CD4-positive, CD25-positive, alpha-beta regulatory T cell (primary cell): ENCODE measurements around the gene FCHO2. TPM values are rescaled to one million over a fixed set of nuclear protein-coding genes. Genes with fewer than 3 reads are reported as not detected.

Experiments
- ATAC-seq, 2 donors: fragments of 150-1000 bp; cut with Tn5 transposase; one replicate each; pipeline ENCODE4 v1.10.0; 2021; ENCODE audit warnings: low read depth in 2 of 2, moderate number of reproducible peaks in 2 of 2, moderate library complexity in 1 of 2
- DNase-seq, 3 donors: peaks; one replicate each; pipeline versions ENCODE4 v3.0.0 to v3.0.0-alpha.2; 2012 to 2022; ENCODE audit warnings: mixed read lengths in 1 of 3
- H3K27ac ChIP-seq: one replicate; pipeline ENCODE4 v1.7.0; 2013; ENCODE audit warnings: mild to moderate bottlenecking, low read length; ENCODE audit not compliant: insufficient read depth, poor library complexity, severe bottlenecking
- H3K27me3 ChIP-seq: one replicate; pipeline ENCODE4 v1.7.0; 2013; ENCODE audit warnings: low read length; ENCODE audit not compliant: control insufficient read depth, insufficient read depth
- H3K36me3 ChIP-seq: one replicate; pipeline ENCODE4 v1.7.0; 2013; ENCODE audit warnings: mild to moderate bottlenecking, low read length, moderate library complexity; ENCODE audit not compliant: control insufficient read depth, insufficient read depth
- H3K4me1 ChIP-seq: 2 replicates; pipeline ENCODE4 v1.7.0; 2013; ENCODE audit warnings: mild to moderate bottlenecking, low read length; ENCODE audit not compliant: insufficient read depth, control insufficient read depth, poor library complexity, severe bottlenecking
- H3K4me3 ChIP-seq: one replicate; pipeline ENCODE4 v1.7.0; 2013; ENCODE audit warnings: low read depth, mild to moderate bottlenecking, low read length, moderate library complexity
- H3K9me3 ChIP-seq, 2 experiments: 1 replicate in 1 of 2; 2 replicates in 1 of 2; pipeline ENCODE4 v1.7.0; 2013; ENCODE audit warnings: low read length in 2 of 2, mild to moderate bottlenecking in 1 of 2, moderate library complexity in 1 of 2; ENCODE audit not compliant: control insufficient read depth in 2 of 2
- H3K27ac Mint-ChIP-seq, 3 donors: one replicate each; pipeline ENCODE4 v1.8.0; 2020 to 2022; ENCODE audit warnings: mild to moderate bottlenecking in 3 of 3, mixed read lengths in 3 of 3, moderate library complexity in 2 of 3
- H3K27me3 Mint-ChIP-seq: one replicate; pipeline ENCODE4 v1.8.0; 2022; ENCODE audit warnings: mild to moderate bottlenecking, mixed read lengths
- H3K36me3 Mint-ChIP-seq: one replicate; pipeline ENCODE4 v1.8.0; 2020; ENCODE audit warnings: mixed read lengths
- H3K4me1 Mint-ChIP-seq, 4 donors: one replicate each; pipeline ENCODE4 v1.8.0; 2020 to 2022; ENCODE audit warnings: mixed read lengths in 4 of 4, mild to moderate bottlenecking in 1 of 4
- H3K4me3 Mint-ChIP-seq, 4 donors: one replicate each; pipeline ENCODE4 v1.8.0; 2020 to 2022; ENCODE audit warnings: mild to moderate bottlenecking in 4 of 4, mixed read lengths in 4 of 4, moderate library complexity in 3 of 4
- H3K9me3 Mint-ChIP-seq, 7 donors: one replicate each; pipeline ENCODE4 v1.8.0; 2020 to 2022; ENCODE audit warnings: mixed read lengths in 7 of 7, mild to moderate bottlenecking in 3 of 7, moderate library complexity in 2 of 7
- polyA plus RNA-seq, 4 donors: library from polyadenylated mRNA; unstranded; fragments of 300-500 nt; fragmentation: Illumina TruSeq; gene quantifications; one replicate each; pipeline ENCODE4 v1.2.3, GENCODE V29; 2021
- total RNA-seq: library from RNA; stranded (reverse); gene quantifications from one replicate; pipeline ENCODE4 v1.2.3, GENCODE V29; 2022

Gene FCHO2
- total and polyA plus RNA-seq, 5 donors from 2014 or later, result 0.52 to 2.2 (median 0.92) TPM

GRCh38 chr5:73100109-73100508 lies 144.3 kb downstream of the FCHO2 start:
- no peak overlapping the region for H3K4me3 ChIP-seq
- Mint-ChIP-seq H3K9me3 (peaks cover 0 to 11% (median 2%) of the 10 kb centered on the region in 7 donors), H3K36me3 (no peaks in the 10 kb centered on the region), H3K27ac (no peak overlapping the region), H3K4me1 (no peaks in the 10 kb centered on the region), H3K27me3 (peaks cover 21% of the 10 kb centered on the region), H3K4me3 (no peak overlapping the region)
- no peak for DNase-seq
- no peaks in the 10 kb centered on the region for H3K9me3 ChIP-seq
- peaks cover 4% of the 10 kb centered on the region for H3K27me3 ChIP-seq
- no peaks in the 10 kb centered on the region for H3K36me3 ChIP-seq
- no peak overlapping the region for H3K27ac ChIP-seq
- ATAC-seq, result no peak
- no peaks in the 10 kb centered on the region for H3K4me1 ChIP-seq

DNA sequence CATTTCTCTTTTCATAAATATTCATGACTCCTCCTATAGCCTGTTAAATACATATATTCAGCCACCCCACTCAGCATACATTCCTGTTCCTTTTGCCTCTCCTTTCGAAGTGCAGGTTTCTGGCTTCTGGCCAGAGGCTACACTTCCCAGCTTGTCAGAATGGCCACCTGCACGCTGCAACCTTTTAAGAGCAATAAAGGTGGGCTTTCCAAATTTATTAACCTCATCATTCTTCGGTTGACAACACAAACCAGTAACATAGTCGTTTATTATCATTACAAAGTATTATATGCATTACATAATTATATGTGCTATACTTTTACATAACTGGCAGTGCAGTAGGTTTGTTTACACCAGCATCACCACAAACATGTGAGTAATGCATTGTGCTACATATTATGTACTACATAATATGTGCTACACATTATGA lies 148.0 kb downstream of the FCHO2 start:
- Mint-ChIP-seq H3K36me3 (no peaks in the 10 kb centered on the region), H3K4me1 (no peaks in the 10 kb centered on the region), H3K27ac (peak overlapping the region in 1 of 3 donors; percentile 20), H3K27me3 (peaks cover 22% of the 10 kb centered on the region), H3K4me3 (no peak overlapping the region), H3K9me3 (peaks cover 0 to 5% (median 0%) of the 10 kb centered on the region in 7 donors)
- no peak for DNase-seq
- Histone ChIP-seq H3K9me3 (peaks cover 0 to 3% of the 10 kb centered on the region in 2 experiments), H3K36me3 (no peaks in the 10 kb centered on the region), H3K4me3 (no peak overlapping the region), H3K27ac (no peak overlapping the region), H3K27me3 (peaks cover 8% of the 10 kb centered on the region), H3K4me1 (no peaks in the 10 kb centered on the region)
- ATAC-seq, result no peak

DNA sequence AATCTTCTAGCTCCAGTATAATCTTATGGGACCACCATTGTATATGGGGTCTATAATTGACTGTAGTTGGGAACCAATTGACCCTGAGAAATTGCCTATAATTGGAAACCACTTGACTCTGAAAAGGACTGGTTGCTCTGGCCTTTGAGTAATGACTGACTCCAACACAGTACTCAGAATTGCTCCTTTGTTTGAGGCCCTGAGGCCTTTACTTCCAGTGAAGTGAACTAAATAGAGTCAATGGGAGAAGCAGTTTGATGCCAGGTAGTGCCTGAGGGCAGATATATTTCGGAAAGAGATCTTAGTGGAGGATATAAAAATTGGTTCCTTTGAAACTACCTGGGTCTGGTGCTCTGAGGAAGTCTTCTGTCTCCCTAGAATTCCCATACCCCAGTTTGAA lies 148.5 kb downstream of the FCHO2 start:
- H3K4me1 ChIP-seq, result no peaks in the 10 kb centered on the region
- peaks cover 0 to 3% of the 10 kb centered on the region in 2 experiments for H3K9me3 ChIP-seq
- ATAC-seq, result no peak
- H3K27ac ChIP-seq, result no peak overlapping the region
- no peaks in the 10 kb centered on the region for H3K36me3 ChIP-seq
- H3K36me3 Mint-ChIP-seq, result no peaks in the 10 kb centered on the region
- H3K9me3 Mint-ChIP-seq, result peaks cover 0 to 5% (median 0%) of the 10 kb centered on the region in 7 donors
- peaks cover 8% of the 10 kb centered on the region for H3K27me3 ChIP-seq
- H3K27me3 Mint-ChIP-seq, result peaks cover 26% of the 10 kb centered on the region
- H3K4me3 ChIP-seq, result no peak overlapping the region
- H3K4me3 Mint-ChIP-seq, result no peak overlapping the region
- no peak overlapping the region for H3K27ac Mint-ChIP-seq
- DNase-seq, result no peak
- H3K4me1 Mint-ChIP-seq, result no peaks in the 10 kb centered on the region

GRCh38 chr5:73106335-73106734 lies 150.5 kb downstream of the FCHO2 start:
- Histone ChIP-seq H3K9me3 (peaks cover 0 to 3% of the 10 kb centered on the region in 2 experiments), H3K27ac (no peak overlapping the region), H3K4me1 (no peaks in the 10 kb centered on the region), H3K27me3 (peaks cover 8% of the 10 kb centered on the region), H3K4me3 (no peak overlapping the region), H3K36me3 (no peaks in the 10 kb centered on the region)
- no peaks in the 10 kb centered on the region for H3K4me1 Mint-ChIP-seq
- peaks cover 0 to 5% (median 0%) of the 10 kb centered on the region in 7 donors for H3K9me3 Mint-ChIP-seq
- no peak overlapping the region for H3K27ac Mint-ChIP-seq
- H3K27me3 Mint-ChIP-seq, result peaks cover 18% of the 10 kb centered on the region
- DNase-seq (no peak), ATAC-seq (no peak)
- H3K4me3 Mint-ChIP-seq, result no peak overlapping the region
- H3K36me3 Mint-ChIP-seq, result no peaks in the 10 kb centered on the region

DNA sequence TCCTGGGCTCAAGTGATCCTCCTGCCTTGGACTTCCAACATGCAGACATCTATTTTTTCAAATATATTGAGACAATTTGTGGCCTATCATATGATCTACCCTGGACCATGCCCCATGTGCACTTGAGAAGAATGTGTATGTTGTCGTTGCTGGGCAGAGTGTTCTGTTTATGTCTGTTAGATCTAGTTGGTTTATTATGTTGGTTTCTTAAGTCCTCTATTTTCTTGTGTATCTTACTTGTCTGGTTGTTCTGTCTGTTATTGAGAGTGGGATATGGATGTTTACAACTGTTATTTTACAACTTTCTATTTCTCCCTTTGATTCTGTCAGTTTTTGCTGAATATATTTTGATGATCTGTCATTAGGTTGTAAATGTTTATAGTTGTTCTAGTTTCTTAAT lies 154.3 kb downstream of the FCHO2 start:
- Mint-ChIP-seq H3K27me3 (peaks cover 33% of the 10 kb centered on the region), H3K4me1 (peaks cover 0 to 6% (median 0%) of the 10 kb centered on the region in 4 donors), H3K36me3 (no peaks in the 10 kb centered on the region), H3K27ac (no peak overlapping the region), H3K4me3 (no peak overlapping the region), H3K9me3 (peaks cover 0 to 9% (median 1%) of the 10 kb centered on the region in 7 donors)
- Histone ChIP-seq H3K27me3 (peaks cover 6% of the 10 kb centered on the region), H3K4me3 (no peak overlapping the region), H3K27ac (no peak overlapping the region), H3K4me1 (no peaks in the 10 kb centered on the region), H3K9me3 (peaks cover 0 to 3% of the 10 kb centered on the region in 2 experiments), H3K36me3 (no peaks in the 10 kb centered on the region)
- DNase-seq, result no peak
- no peak for ATAC-seq

- no peaks in the 10 kb centered on the region for H3K4me1 ChIP-seq
- no peak overlapping the region for H3K27ac ChIP-seq
- H3K36me3 ChIP-seq, result no peaks in the 10 kb centered on the region
- Mint-ChIP-seq H3K4me1 (peaks cover 0 to 6% (median 0%) of the 10 kb centered on the region in 4 donors), H3K4me3 (no peak overlapping the region), H3K9me3 (peaks cover 0 to 9% (median 1%) of the 10 kb centered on the region in 7 donors), H3K27me3 (peaks cover 39% of the 10 kb centered on the region), H3K27ac (no peak overlapping the region), H3K36me3 (no peaks in the 10 kb centered on the region)
- H3K9me3 ChIP-seq, result peaks cover 0 to 3% of the 10 kb centered on the region in 2 experiments
- no peak for ATAC-seq
- H3K4me3 ChIP-seq, result no peak overlapping the region
- DNase-seq, result no peak
- H3K27me3 ChIP-seq, result peaks cover 6% of the 10 kb centered on the region
These were observed 155.7 kb downstream of the FCHO2 start for GRCh38 chr5:73111536-73111935.

- Histone ChIP-seq H3K27me3 (peaks cover 7% of the 10 kb centered on the region), H3K4me3 (no peak overlapping the region), H3K27ac (no peak overlapping the region), H3K36me3 (no peaks in the 10 kb centered on the region), H3K9me3 (peaks cover 0 to 3% of the 10 kb centered on the region in 2 experiments), H3K4me1 (no peaks in the 10 kb centered on the region)
- Mint-ChIP-seq H3K27ac (no peak overlapping the region), H3K4me1 (peaks cover 0 to 6% (median 0%) of the 10 kb centered on the region in 4 donors), H3K9me3 (peaks cover 0 to 11% (median 1%) of the 10 kb centered on the region in 7 donors), H3K36me3 (no peaks in the 10 kb centered on the region), H3K27me3 (peaks cover 40% of the 10 kb centered on the region), H3K4me3 (no peak overlapping the region)
- DNase-seq, result no peak
- no peak for ATAC-seq
These were observed 156.5 kb downstream of the FCHO2 start for GRCh38 chr5:73112359-73112758.

- Histone ChIP-seq H3K27ac (no peak overlapping the region), H3K36me3 (no peaks in the 10 kb centered on the region), H3K4me1 (no peaks in the 10 kb centered on the region), H3K27me3 (peaks cover 17% of the 10 kb centered on the region), H3K9me3 (no peaks in the 10 kb centered on the region), H3K4me3 (no peak overlapping the region)
- H3K27ac Mint-ChIP-seq, result no peak overlapping the region
- DNase-seq, result no peak
- peaks cover 50% of the 10 kb centered on the region for H3K27me3 Mint-ChIP-seq
- peaks cover 0 to 6% (median under 1%) of the 10 kb centered on the region in 4 donors for H3K4me1 Mint-ChIP-seq
- no peak overlapping the region for H3K4me3 Mint-ChIP-seq
- no peak for ATAC-seq
- H3K36me3 Mint-ChIP-seq, result no peaks in the 10 kb centered on the region
- H3K9me3 Mint-ChIP-seq, result peaks cover 0 to 10% (median 0%) of the 10 kb centered on the region in 7 donors
These were observed 158.3 kb downstream of the FCHO2 start for GRCh38 chr5:73114044-73114688.
